Stomach (tissue), 4 donors: ENCODE results near the gene GCHFR.

Experiments used
- CTCF ChIP-seq, 7 experiments: fragments of 450-650 bp in 4 of 7; fragments of 200-600 bp in 3 of 7; sonication (generic) in 3 of 7; IDR thresholded peaks; one replicate each; pipeline ENCODE4 v1.5.1; 2016 to 2019; ENCODE audit warnings: antibody characterized with exemption in 7 of 7, control low read depth in 2 of 7, mild to moderate bottlenecking in 1 of 7
- EP300 ChIP-seq: sonication (generic); formaldehyde crosslinking; IDR thresholded peaks from one replicate; pipeline ENCODE4 v1.6.1; 2017; ENCODE audit warnings: antibody characterized with exemption

DNA sequence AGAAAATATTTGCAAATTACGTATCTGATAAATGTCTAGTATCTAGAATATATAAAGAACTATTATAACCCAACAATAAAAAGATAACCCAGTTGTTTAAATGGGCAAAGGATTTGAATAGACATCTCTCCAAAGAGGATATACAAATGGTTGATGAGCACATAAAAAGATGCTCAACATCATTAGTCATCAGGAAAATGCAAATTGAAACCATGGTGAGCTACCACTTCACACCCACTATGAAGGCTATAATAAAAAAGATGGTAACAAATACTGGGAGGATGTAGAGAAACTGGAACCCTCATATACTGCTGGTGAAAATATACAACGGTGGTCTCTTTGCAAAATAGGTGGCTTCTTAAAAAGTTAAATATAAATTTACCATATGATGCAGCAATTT, 40.9 kb upstream of the GCHFR start:
- TF ChIP-seq CTCF (IDR thresholded peaks at IDR 0.05) (no peak), EP300 (no peak)
